RWPE1 (cell line): ENCODE measurements around the gene BBS1.

ENCODE experiments used
- CTCF ChIA-PET: fragments of 350-600 bp; sonication (Branson Sonifier 250); formaldehyde crosslinking; extraction: SDS; loops from one replicate; lab custom pipeline; 2021; lab: Yijun Ruan, JAX
- POLR2A ChIA-PET: fragments of 400-600 bp; formaldehyde crosslinking; extraction: SDS; loops from one replicate; lab custom pipeline; 2020; ENCODE audit warnings: antibody characterized with exemption; ENCODE audit not compliant: low non-redundant PET; lab: Yijun Ruan, JAX
- DNase-seq: peaks from one replicate; pipeline ENCODE4 v3.0.0; 2012; ENCODE audit warnings: low spot score
- H3K27ac ChIP-seq: fragments of 450-650 bp; 2 replicates; pipeline ENCODE4 v1.5.1; 2017
- TF ChIP-seq, protein P1 (sequence below): fragments of 450-650 bp; conservative IDR thresholded peaks from 2 replicates; pipeline ENCODE4 v1.5.1; 2017; ENCODE audit warnings: low read depth, mild to moderate bottlenecking

The BBS1 gene

DNA sequence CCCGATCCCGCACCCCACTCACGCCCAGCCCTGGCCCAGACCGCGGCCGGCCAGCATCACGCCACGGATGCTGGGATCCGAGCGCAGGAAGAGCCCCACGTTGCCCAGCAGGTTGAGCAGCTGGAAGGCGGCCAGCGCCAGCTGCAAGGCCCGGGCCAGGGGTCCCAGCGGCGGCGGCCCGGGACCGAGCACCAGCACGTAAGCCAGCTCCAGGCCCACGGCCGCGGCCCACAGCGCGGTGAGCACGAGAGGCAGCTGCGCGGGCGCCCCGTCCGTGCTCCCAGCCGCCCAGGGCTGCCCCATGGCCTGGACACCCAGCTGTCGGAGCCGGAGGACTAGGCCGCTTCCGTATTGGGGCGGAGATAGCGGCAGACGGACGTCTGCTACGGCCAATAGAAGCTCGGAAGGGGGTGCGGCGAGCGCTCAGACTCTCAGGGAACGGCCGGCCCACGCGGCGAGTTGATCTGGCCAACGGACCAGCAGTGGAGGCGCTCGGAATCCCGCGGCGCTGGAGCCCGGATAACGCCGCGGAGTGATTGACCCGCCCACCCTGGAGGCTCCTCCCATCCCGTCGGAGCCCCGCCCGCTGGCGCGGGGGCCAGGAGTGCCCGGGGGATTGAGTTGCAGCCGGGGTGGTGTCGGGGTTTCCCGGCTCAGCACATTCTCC is 35.4 kb downstream of the BBS1 start, which contains the start of gene ZDHHC24:
Gene ZDHHC24, minus strand, starts transcription at position 348 of the 667 bp plus-strand sequence. Its CDS starts 45 bp downstream, at position 303.
- CTCF ChIA-PET = interaction anchor here (0.5 to 1.0 kb wide), 5 partner anchors 35 to 1962 kb away, joined by 3 to 6 read pairs (median 3); partner anchors contain the start of genes CCDC87 and CCS
- peak within 1 kb of the TSS; percentile 66 for H3K27ac ChIP-seq
- POLR2A ChIA-PET = interaction anchor here (0.5 to 0.9 kb wide), 3 partner anchors 11 to 145 kb away, joined by 3 to 4 read pairs (median 4); no protein-coding TSS in a partner anchor
- peak; percentile 98 for DNase-seq
- TF ChIP-seq, protein P1, sequence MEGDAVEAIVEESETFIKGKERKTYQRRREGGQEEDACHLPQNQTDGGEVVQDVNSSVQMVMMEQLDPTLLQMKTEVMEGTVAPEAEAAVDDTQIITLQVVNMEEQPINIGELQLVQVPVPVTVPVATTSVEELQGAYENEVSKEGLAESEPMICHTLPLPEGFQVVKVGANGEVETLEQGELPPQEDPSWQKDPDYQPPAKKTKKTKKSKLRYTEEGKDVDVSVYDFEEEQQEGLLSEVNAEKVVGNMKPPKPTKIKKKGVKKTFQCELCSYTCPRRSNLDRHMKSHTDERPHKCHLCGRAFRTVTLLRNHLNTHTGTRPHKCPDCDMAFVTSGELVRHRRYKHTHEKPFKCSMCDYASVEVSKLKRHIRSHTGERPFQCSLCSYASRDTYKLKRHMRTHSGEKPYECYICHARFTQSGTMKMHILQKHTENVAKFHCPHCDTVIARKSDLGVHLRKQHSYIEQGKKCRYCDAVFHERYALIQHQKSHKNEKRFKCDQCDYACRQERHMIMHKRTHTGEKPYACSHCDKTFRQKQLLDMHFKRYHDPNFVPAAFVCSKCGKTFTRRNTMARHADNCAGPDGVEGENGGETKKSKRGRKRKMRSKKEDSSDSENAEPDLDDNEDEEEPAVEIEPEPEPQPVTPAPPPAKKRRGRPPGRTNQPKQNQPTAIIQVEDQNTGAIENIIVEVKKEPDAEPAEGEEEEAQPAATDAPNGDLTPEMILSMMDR = no peak

DNA sequence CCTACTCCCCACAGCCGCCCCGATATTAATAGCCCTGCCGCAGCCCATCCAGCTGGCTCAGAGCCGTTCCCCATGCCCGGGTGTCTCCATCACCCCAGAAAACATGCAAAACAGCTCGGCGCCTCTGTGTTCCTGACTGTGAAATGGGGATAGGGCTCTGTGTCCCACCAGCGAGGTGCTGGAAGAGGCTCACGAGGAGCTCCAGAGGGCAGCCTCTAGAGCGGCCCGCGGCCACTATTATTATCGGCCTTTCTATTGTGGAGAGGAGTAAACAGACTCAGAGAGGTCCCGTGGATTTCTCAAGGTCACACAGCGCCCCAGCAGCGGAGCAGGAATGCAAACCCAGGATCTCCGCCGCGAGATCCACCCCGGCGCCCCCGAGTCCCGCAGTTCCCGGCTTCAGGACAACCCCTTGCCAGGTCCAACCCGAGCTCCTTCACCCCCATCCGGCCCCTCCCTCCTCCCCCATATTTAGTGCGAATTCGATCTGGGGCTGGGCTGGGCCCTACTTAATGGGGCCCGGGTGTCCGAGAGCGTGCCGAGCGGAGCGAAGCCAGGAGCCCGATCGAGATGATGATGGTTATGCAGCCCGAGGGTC is 36.0 kb downstream of the BBS1 start, which contains the start of gene ACTN3:
Gene ACTN3, plus strand, starts transcription at position 536 of the 598 bp plus-strand sequence. Its CDS starts 35 bp downstream, at position 571.
- TF ChIP-seq, protein P1 = no peak
- POLR2A ChIA-PET = interaction anchor here (0.7 to 0.9 kb wide), 2 partner anchors 12 to 20 kb away, joined by 3 to 4 read pairs; no protein-coding TSS in a partner anchor
- peak within 1 kb of the TSS; percentile 66 for H3K27ac ChIP-seq

DNA sequence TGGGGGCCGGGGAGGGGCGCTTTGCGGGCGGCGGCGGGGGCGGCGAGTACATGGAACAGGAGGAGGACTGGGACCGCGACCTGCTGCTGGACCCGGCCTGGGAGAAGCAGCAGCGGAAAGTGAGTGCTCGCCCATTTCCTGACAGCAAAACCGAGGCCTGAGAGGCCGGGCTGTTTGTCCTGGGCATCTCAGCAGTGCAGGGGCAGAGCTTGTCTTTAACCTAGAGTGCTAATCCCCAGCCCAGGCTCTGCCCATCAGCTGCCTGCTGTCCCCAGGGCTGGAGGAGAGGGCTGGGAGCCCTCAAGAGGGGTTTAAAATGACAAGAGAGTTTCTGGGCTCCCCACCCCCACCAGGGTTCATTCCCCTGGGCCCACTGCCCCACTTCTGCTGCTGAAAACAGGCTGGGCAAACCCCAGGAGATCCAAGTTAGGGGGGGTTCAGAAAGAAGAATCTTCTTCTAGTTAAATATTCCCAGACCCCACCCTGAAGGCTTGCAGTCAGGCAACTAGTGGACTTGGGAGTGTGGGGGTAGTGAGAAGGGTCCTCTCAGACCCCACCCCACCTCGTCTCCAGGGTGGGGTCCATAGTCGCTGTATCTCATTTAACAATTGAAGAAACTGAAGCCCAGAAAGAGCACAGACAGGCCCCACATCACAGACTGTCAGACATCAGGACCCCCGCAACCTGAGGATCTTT is 36.7 kb downstream of the BBS1 start:
- no peak for DNase-seq
- ChIA-PET CTCF (interaction anchor here (0.5 to 0.6 kb wide), 2 partner anchors 28 to 1963 kb away, joined by 4 to 6 read pairs; no protein-coding TSS in a partner anchor), POLR2A (interaction anchor here (0.7 kb wide), 1 partner anchor 987 kb away, joined by 3 read pairs; no protein-coding TSS in a partner anchor)
- no peak overlapping the region for H3K27ac ChIP-seq
- TF ChIP-seq, protein P1 = no peak

More for the DNA sequence above, 36.0 kb downstream of the BBS1 start, which contains the start of gene ACTN3:
- CTCF ChIA-PET = interaction anchor here (0.5 to 1.0 kb wide), 4 partner anchors 27 to 1962 kb away, joined by 3 to 6 read pairs (median 4); partner anchors contain the start of genes CCDC87 and CCS
- no peak for DNase-seq

DNA sequence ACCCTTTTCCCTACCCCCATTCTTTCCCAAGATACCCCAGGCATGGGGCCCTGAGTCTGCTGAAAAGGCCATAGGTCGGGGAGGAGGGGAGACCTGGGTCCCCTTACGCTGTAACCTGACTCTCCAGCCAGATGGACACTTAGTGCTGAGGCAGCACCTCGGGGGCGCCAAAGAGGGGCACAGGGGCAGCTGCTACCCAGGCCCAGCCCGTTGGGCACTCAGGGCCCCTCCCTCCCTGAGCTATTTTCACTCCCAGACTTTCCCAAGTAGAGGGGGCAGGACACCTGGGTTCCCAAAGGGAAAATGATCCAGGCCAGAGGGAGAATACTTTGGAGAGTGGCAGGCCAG is 37.2 kb downstream of the BBS1 start:
- POLR2A ChIA-PET = interaction anchor here (0.7 kb wide), 1 partner anchor 987 kb away, joined by 3 read pairs; no protein-coding TSS in a partner anchor
- TF ChIP-seq, protein P1 = no peak

DNA sequence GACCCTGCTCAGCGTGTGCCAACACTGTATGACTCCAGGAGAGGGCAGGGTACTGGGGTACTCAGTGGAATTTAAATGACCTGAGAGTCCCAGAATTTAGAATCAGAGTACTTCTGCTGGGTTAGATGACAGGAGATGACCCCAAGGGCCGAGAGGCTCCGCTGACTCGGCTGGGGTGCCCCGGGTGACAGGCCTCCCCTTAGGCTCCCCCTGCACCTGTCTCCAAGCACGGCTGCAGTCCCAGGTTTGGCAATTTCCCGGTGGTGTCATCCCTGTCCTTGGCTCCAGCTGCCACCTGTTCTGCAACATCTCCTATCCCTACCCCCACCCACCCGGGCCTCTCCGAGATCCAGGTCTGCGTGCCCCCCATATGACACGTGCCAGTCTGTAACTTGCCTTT is 37.6 kb downstream of the BBS1 start:
- ChIA-PET CTCF (no interaction called here), POLR2A (no interaction called here)
- TF ChIP-seq, protein P1 = no peak
- DNase-seq = no peak
- H3K27ac ChIP-seq = no peak overlapping the region

More for the DNA sequence above, 37.2 kb downstream of the BBS1 start:
- CTCF ChIA-PET = no interaction called here
- no peak for DNase-seq
- no peak overlapping the region for H3K27ac ChIP-seq
